NCI-H446 (cell line): ENCODE results near the gene SREK1.
"Not testable (repeated sequence)": the region's sequence is repeated elsewhere in the genome, so short reads cannot be mapped to it uniquely, and the experiment has no call there.

ENCODE experiments used
- DNase-seq, 2 experiments: peaks; one replicate each; lab custom pipeline; 2025; lab: John Stamatoyannopoulos, UW

SREK1 gene

GRCh38 chr5:66222455-66222854 lies 78.4 kb downstream of the SREK1 start:
- no peak for DNase-seq

GRCh38 chr5:66222896-66223295 lies 78.8 kb downstream of the SREK1 start:
- not testable (repeated sequence) for DNase-seq

- no peak for DNase-seq
Observed at GRCh38 chr5:66223637-66224036, 79.5 kb downstream of the SREK1 start.

- no peak for DNase-seq
Observed at GRCh38 chr5:66224274-66224673, 80.2 kb downstream of the SREK1 start.

GRCh38 chr5:66224773-66225553 lies 80.9 kb downstream of the SREK1 start:
- DNase-seq, result no peak

- DNase-seq, result no peak
Observed at GRCh38 chr5:66230551-66230950, 86.5 kb downstream of the SREK1 start.

- DNase-seq, result no peak
Observed at GRCh38 chr5:66231508-66231907, 87.4 kb downstream of the SREK1 start.

- DNase-seq, result no peak
Observed at GRCh38 chr5:66232275-66232674, 88.2 kb downstream of the SREK1 start.

- DNase-seq, result no peak
Observed at GRCh38 chr5:66232706-66233445, 88.8 kb downstream of the SREK1 start.
